22Rv1 (cell line): Measurements from ENCODE around the gene PDPN.

Experiments
- CTCF ChIP-seq: fragments of 450-650 bp; IDR thresholded peaks from 2 replicates; pipeline ENCODE4 v1.5.1; 2017; ENCODE audit warnings: mild to moderate bottlenecking
- ZFX ChIP-seq: fragments of 450-650 bp; IDR thresholded peaks from 2 replicates; pipeline ENCODE4 v1.6.1; 2017; ENCODE audit warnings: antibody characterized with exemption, borderline replicate concordance

DNA sequence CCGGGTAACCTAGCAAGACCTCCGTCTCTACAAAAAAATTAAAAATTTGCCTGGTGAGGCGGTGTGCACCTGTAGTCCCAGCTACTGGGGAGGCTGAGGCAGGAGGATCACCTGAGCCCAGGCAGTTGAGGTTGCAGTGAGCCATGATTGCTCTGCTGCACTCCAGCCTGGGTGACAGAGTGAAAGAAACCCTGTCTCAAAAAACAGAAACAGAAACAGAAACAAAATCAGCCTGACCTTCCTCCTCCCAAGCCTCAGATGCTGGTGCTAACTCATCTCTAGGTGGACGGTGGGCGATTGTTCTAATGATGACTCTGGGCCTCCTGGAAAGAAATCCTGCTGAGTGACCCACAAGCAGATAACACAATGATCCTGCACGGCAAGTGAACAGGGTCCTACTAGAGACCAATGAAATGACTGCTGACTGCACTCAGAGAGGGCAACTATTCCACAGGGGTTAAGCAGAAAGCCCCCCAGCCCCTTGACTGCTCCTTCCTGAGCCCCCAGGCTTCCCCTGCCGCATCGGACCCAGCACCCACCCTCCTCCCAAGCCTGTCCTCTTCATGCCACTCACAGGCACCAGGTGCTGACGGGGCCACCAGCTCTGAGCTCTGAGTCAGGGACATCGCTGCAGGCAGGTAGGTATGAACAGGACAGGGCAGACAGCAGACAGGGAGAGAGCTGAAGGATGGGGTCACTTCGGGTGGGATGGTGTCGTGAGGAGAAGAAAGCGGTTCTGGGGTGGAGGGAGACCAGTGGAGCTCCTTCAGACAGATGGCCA is 42.0 kb upstream of the PDPN start:
- no peak for TF ChIP-seq CTCF
- TF ChIP-seq ZFX: no peak
